ENCODE measurements around the gene PIGB.
"Not testable (repeated sequence)": the region's sequence is repeated elsewhere in the genome, so short reads cannot be mapped to it uniquely, and the experiment has no call there.

PIGB gene

GRCh38 chr15:55318588-55319494 is at the start of gene PIGB, which contains the start of gene PIGBOS1:
PIGB (plus strand) TSS chr15:55319222; CDS start chr15:55319251, 29 bp downstream.
PIGBOS1 (minus strand) TSS chr15:55319123; CDS start chr15:55317792, 1,331 bp downstream.
- DNase-seq: peak; percentile 92

- DNase-seq: no peak
Observed at GRCh38 chr15:55270291-55270690, 48.7 kb upstream of the PIGB start.

GRCh38 chr15:55276324-55276723 is 42.7 kb upstream of the PIGB start:
- no peak for DNase-seq

GRCh38 chr15:55277116-55277564 is 41.9 kb upstream of the PIGB start:
- no peak for DNase-seq

- DNase-seq: no peak
Observed at GRCh38 chr15:55277715-55278114, 41.3 kb upstream of the PIGB start.

- no peak for DNase-seq
Observed at GRCh38 chr15:55279100-55279745, 39.8 kb upstream of the PIGB start.

GRCh38 chr15:55279746-55280351 is 39.2 kb upstream of the PIGB start:
- DNase-seq: peak; percentile 78

GRCh38 chr15:55280589-55280988 is 38.4 kb upstream of the PIGB start:
- DNase-seq: not testable (repeated sequence)

- no peak for DNase-seq
Observed at GRCh38 chr15:55281517-55282228, 37.3 kb upstream of the PIGB start.

- DNase-seq: peak; percentile 60
Observed at GRCh38 chr15:55282284-55282833, 36.7 kb upstream of the PIGB start.

- DNase-seq: no peak
Observed at GRCh38 chr15:55283379-55284147, 35.5 kb upstream of the PIGB start.

- DNase-seq: no peak
Observed at GRCh38 chr15:55284426-55284825, 34.6 kb upstream of the PIGB start.

GRCh38 chr15:55286442-55287189 is 32.4 kb upstream of the PIGB start:
- not testable (repeated sequence) for DNase-seq

- DNase-seq: no peak
Observed at GRCh38 chr15:55288006-55288717, 30.9 kb upstream of the PIGB start.

- peak; percentile 31 for DNase-seq
Observed at GRCh38 chr15:55289011-55289745, 29.8 kb upstream of the PIGB start.

- peak; percentile 53 for DNase-seq
Observed at GRCh38 chr15:55289746-55290527, 29.1 kb upstream of the PIGB start, which contains the start of gene RAB27A. RAB27A (minus strand) TSS chr15:55289813; CDS start chr15:55234934, 54,879 bp downstream.

GRCh38 chr15:55290528-55291057 is 28.4 kb upstream of the PIGB start:
- DNase-seq: peak; percentile 81

- DNase-seq: no peak
Observed at GRCh38 chr15:55297315-55297714, 21.7 kb upstream of the PIGB start.
